ENCODE data around the gene TTC9C. TPM values are rescaled to one million over a fixed set of nuclear protein-coding genes. Genes with fewer than 3 reads are reported as not detected.

The TTC9C gene
- total RNA-seq, 1 donor from 2014 or later = 27.4 TPM

- no peak overlapping the region for H3K4me3 ChIP-seq (ENCODE audit: low read depth, low read length)
- TF ChIP-seq CTCF (IDR thresholded peaks at IDR 0.05; ENCODE audit: insufficient read depth, low read length, severe bottlenecking) = no peak
- peaks cover 10% of the 10 kb centered on the region for H3K36me3 ChIP-seq (ENCODE audit: control insufficient read depth, insufficient read depth, low read length)
- DNase-seq (ENCODE audit: low read depth) = no peak
- H3K27me3 ChIP-seq (ENCODE audit: control insufficient read depth, insufficient read depth, low read length) = no peaks in the 10 kb centered on the region
- no peak for FAIRE-seq
Observed at GRCh38 chr11:62778441-62778840, 50.2 kb downstream of the TTC9C start.

- TF ChIP-seq CTCF (IDR thresholded peaks at IDR 0.05; ENCODE audit: insufficient read depth, low read length, severe bottlenecking) = no peak
- Histone ChIP-seq H3K4me3 (ENCODE audit: low read depth, low read length) (no peak overlapping the region), H3K36me3 (ENCODE audit: control insufficient read depth, insufficient read depth, low read length) (peaks cover 1% of the 10 kb centered on the region), H3K27me3 (ENCODE audit: control insufficient read depth, insufficient read depth, low read length) (no peaks in the 10 kb centered on the region)
- DNase-seq (ENCODE audit: low read depth) = no peak
- no peak for FAIRE-seq
Observed at GRCh38 chr11:62782753-62783152, 54.5 kb downstream of the TTC9C start.

GRCh38 chr11:62786318-62787004, 58.2 kb downstream of the TTC9C start:
- TF ChIP-seq CTCF (IDR thresholded peaks at IDR 0.05; ENCODE audit: insufficient read depth, low read length, severe bottlenecking) = peak; percentile 100
- H3K36me3 ChIP-seq (ENCODE audit: control insufficient read depth, insufficient read depth, low read length) = peaks cover 3% of the 10 kb centered on the region
- FAIRE-seq (no peak), DNase-seq (ENCODE audit: low read depth) (peak; percentile 52)
- no peaks in the 10 kb centered on the region for H3K27me3 ChIP-seq (ENCODE audit: control insufficient read depth, insufficient read depth, low read length)
- peak overlapping the region; percentile 80 for H3K4me3 ChIP-seq (ENCODE audit: low read depth, low read length)

GRCh38 chr11:62787005-62787759, 58.9 kb downstream of the TTC9C start, which contains the start of gene TMEM179B:
Gene TMEM179B, plus strand, starts transcription at chr11:62787402. Its CDS starts 30 bp downstream, at chr11:62787432.
- peak; percentile 87 for TF ChIP-seq CTCF (IDR thresholded peaks at IDR 0.05; ENCODE audit: insufficient read depth, low read length, severe bottlenecking)
- Histone ChIP-seq H3K4me3 (ENCODE audit: low read depth, low read length) (peak within 1 kb of the TSS; percentile 80), H3K36me3 (ENCODE audit: control insufficient read depth, insufficient read depth, low read length) (peaks cover 3% of the 10 kb centered on the region), H3K27me3 (ENCODE audit: control insufficient read depth, insufficient read depth, low read length) (no peaks in the 10 kb centered on the region)
- FAIRE-seq (no peak), DNase-seq (ENCODE audit: low read depth) (peak; percentile 96)

Other genes with a start within 250 kb of the TTC9C start
- 354 and 607 TPM in 2 replicates for gene AHNAK, start 181.7 kb upstream of the TTC9C start, total RNA-seq
- 2,058 and 2,441 TPM in 2 replicates for gene EEF1G, start 154.6 kb upstream of the TTC9C start, total RNA-seq
- gene TUT1, start 137.0 kb upstream of the TTC9C start, total RNA-seq = 7.0 and 9.5 TPM in 2 replicates
- 150 and 162 TPM in 2 replicates for gene MTA2, start 126.6 kb upstream of the TTC9C start, total RNA-seq
- gene EML3, start 115.7 kb upstream of the TTC9C start, total RNA-seq = 10.0 and 11.1 TPM in 2 replicates
- gene ROM1, start 115.2 kb upstream of the TTC9C start, total RNA-seq = 2.6 and 2.8 TPM in 2 replicates
- 24.2 and 26.2 TPM in 2 replicates for gene B3GAT3, start 106.5 kb upstream of the TTC9C start, total RNA-seq
- gene GANAB, start 81.9 kb upstream of the TTC9C start, total RNA-seq = 138 TPM in 2 replicates
- 17.1 and 19.8 TPM in 2 replicates for gene INTS5, start 75.2 kb upstream of the TTC9C start, total RNA-seq
- gene C11orf98, start 63.3 kb upstream of the TTC9C start, total RNA-seq = 79.5 and 83.7 TPM in 2 replicates
- 12.3 and 21.3 TPM in 2 replicates for gene CSKMT, start 63.2 kb upstream of the TTC9C start, total RNA-seq
- 27.9 and 29.4 TPM in 2 replicates for gene UQCC3, start 56.8 kb upstream of the TTC9C start, total RNA-seq
- gene LBHD1, start 56.2 kb upstream of the TTC9C start, total RNA-seq = 0.77 and 1.1 TPM in 2 replicates
- gene UBXN1, start 49.4 kb upstream of the TTC9C start, total RNA-seq = 176 and 227 TPM in 2 replicates
- gene LRRN4CL, start 39.0 kb upstream of the TTC9C start, total RNA-seq = 0.26 and 1.2 TPM in 2 replicates
- 23.7 and 42.0 TPM in 2 replicates for gene BSCL2, start 21.1 kb upstream of the TTC9C start, total RNA-seq
- gene GNG3, start 20.8 kb upstream of the TTC9C start, total RNA-seq = not detected in 2 replicates
- gene HNRNPUL2, start 1.0 kb upstream of the TTC9C start, total RNA-seq = 9.2 and 15.2 TPM in 2 replicates
- gene ZBTB3, start 25.7 kb downstream of the TTC9C start, total RNA-seq = 11.0 and 11.6 TPM in 2 replicates
- 102 and 121 TPM in 2 replicates for gene POLR2G, start 33.1 kb downstream of the TTC9C start, total RNA-seq
- 16.6 and 17.1 TPM in 2 replicates for gene TAF6L, start 42.9 kb downstream of the TTC9C start, total RNA-seq
- 19.0 and 30.0 TPM in 2 replicates for gene TMEM179B, start 58.9 kb downstream of the TTC9C start, total RNA-seq
- gene TMEM223, start 63.5 kb downstream of the TTC9C start, total RNA-seq = 18.6 and 19.5 TPM in 2 replicates
- gene NXF1, start 77.0 kb downstream of the TTC9C start, total RNA-seq = 13.4 and 15.3 TPM in 2 replicates
- 31.3 and 36.2 TPM in 2 replicates for gene STX5, start 103.6 kb downstream of the TTC9C start, total RNA-seq
- not detected in 2 replicates for gene TEX54, start 104.4 kb downstream of the TTC9C start, total RNA-seq
- 59.0 and 113 TPM in 2 replicates for gene WDR74, start 111.1 kb downstream of the TTC9C start, total RNA-seq
- gene SLC3A2, start 152.4 kb downstream of the TTC9C start, total RNA-seq = 1,292 and 1,548 TPM in 2 replicates
- gene CHRM1, start 192.9 kb downstream of the TTC9C start, total RNA-seq = not detected in 2 replicates

All from bronchial epithelial cell (primary cell).